NCI-H187 treated with DMSO at 0.1 percent for 48 hours (cell line): ENCODE measurements around the gene FNDC3B.
"Not testable (repeated sequence)": the region's sequence is repeated elsewhere in the genome, so short reads cannot be mapped to it uniquely, and the experiment has no call there.

Experiments used
- DNase-seq: peaks from one replicate; lab custom pipeline; 2025; lab: John Stamatoyannopoulos, UW

FNDC3B gene

GRCh38 chr3:172236771-172237742 lies 197.7 kb downstream of the FNDC3B start:
- DNase-seq, result no peak

- no peak for DNase-seq
Measured at GRCh38 chr3:172238188-172238587, 198.8 kb downstream of the FNDC3B start.

- DNase-seq, result no peak
Measured at GRCh38 chr3:172239218-172239790, 199.9 kb downstream of the FNDC3B start.

- DNase-seq, result no peak
Measured at GRCh38 chr3:172241405-172241804, 202.0 kb downstream of the FNDC3B start.

GRCh38 chr3:172242471-172242870 lies 203.1 kb downstream of the FNDC3B start:
- DNase-seq, result not testable (repeated sequence)

- not testable (repeated sequence) for DNase-seq
Measured at GRCh38 chr3:172243376-172243775, 204.0 kb downstream of the FNDC3B start.

GRCh38 chr3:172244011-172244410 lies 204.6 kb downstream of the FNDC3B start:
- DNase-seq, result no peak

GRCh38 chr3:172245241-172245640 lies 205.9 kb downstream of the FNDC3B start:
- DNase-seq, result no peak

- no peak for DNase-seq
Measured at GRCh38 chr3:172246107-172246844, 206.9 kb downstream of the FNDC3B start.

- DNase-seq, result no peak
Measured at GRCh38 chr3:172247525-172248274, 208.3 kb downstream of the FNDC3B start.

GRCh38 chr3:172249039-172249438 lies 209.7 kb downstream of the FNDC3B start:
- no peak for DNase-seq

- no peak for DNase-seq
Measured at GRCh38 chr3:172251211-172251610, 211.8 kb downstream of the FNDC3B start.

GRCh38 chr3:172253200-172253599 lies 213.8 kb downstream of the FNDC3B start:
- no peak for DNase-seq

- DNase-seq, result no peak
Measured at GRCh38 chr3:172254542-172254941, 215.2 kb downstream of the FNDC3B start.

- DNase-seq, result not testable (repeated sequence)
Measured at GRCh38 chr3:172255321-172255720, 215.9 kb downstream of the FNDC3B start.

- DNase-seq, result no peak
Measured at GRCh38 chr3:172256101-172256734, 216.8 kb downstream of the FNDC3B start.

GRCh38 chr3:172257648-172258400 lies 218.4 kb downstream of the FNDC3B start:
- DNase-seq, result no peak

- DNase-seq, result no peak
Measured at GRCh38 chr3:172258624-172259023, 219.2 kb downstream of the FNDC3B start.

- no peak for DNase-seq
Measured at GRCh38 chr3:172259111-172259541, 219.7 kb downstream of the FNDC3B start.

GRCh38 chr3:172259726-172260248 lies 220.4 kb downstream of the FNDC3B start:
- no peak for DNase-seq
